Stimulated activated CD8-positive, alpha-beta memory T cell treated with anti-CD3 and anti-CD28 coated beads, Interleukin-12 subunit alpha, Interleukin-12 subunit beta, amount 100 ng/mL, for 4 hours (primary cell): Measurements from ENCODE around the gene ANKRD6.

ENCODE experiments used
- DNase-seq: peaks from one replicate; pipeline ENCODE4 v3.0.0-alpha.2; 2020; ENCODE audit warnings: low read depth

ANKRD6 gene

GRCh38 chr6:89657445-89658158 is 224.7 kb downstream of the ANKRD6 start:
- no peak for DNase-seq

DNA sequence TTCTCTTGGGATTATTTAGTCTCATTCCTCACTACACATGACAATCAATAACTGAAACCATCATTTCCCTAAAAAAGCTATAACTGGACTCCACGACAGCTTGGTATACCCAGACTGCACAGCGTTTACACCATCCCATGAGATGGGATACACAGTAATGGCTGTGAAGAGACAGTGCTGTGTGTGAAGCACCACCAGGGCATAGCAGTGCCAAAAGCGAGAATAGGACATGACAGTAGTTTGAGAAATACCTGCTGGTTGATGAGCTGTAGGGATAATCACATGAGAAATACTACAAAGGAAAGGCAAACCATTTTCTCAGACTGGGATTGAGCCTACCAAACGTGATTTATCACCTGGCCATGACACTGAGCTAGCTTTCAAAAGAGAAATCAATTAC is 228.0 kb downstream of the ANKRD6 start:
- no peak for DNase-seq

DNA sequence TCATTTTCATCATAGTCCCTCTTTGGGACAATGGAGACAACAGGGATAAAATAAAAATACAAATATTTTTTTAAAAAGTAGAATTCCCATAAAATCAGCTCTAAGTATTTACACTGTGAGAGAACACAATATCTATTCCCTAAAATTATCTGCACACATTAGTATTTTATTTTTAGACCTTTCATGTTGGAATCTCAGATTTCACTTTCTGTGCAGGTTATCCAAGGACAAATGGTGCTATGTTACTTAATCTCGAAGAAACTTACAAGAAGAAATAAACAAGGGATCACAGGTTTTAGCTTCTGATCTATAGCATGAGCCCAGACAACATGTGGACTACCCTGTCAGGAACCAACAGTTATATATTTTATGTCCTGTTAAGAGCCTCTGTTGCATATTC is 228.6 kb downstream of the ANKRD6 start:
- no peak for DNase-seq

GRCh38 chr6:89662659-89663223 is 229.8 kb downstream of the ANKRD6 start:
- DNase-seq, result no peak

DNA sequence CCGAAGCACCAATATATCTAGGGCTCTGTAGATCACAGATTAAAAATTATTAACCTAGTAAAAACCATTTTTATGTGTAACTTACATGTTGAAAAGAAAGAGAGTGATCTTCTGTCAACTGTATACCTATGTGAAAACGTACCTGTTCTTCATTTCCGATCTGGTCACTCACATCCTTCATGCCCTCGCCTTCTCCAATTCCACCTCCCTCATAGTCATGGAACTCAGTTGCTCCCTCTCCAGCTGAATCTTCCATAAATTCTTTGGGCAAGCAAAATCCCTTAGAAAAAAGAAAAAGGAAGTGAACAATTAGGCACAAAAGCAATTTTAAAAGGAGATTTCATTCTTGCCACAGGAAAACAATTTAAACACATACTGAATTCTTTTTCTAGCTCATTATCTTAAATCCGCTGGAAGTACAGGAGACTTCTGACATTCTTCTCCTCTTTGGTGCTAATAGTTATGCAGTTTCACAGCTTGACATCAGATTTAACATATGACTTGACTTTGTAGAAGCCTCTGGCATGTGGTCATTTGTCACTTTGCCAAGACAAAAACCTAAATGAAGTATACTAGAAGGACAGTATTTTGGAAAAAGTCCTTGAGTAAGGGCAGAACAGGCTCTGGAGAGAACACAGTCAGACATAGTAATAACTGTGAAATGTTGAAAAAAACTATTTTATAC is 235.1 kb downstream of the ANKRD6 start:
- no peak for DNase-seq

- no peak for DNase-seq
Measured at GRCh38 chr6:89669002-89669401, 236.1 kb downstream of the ANKRD6 start.

- DNase-seq, result no peak
Measured at GRCh38 chr6:89670935-89671565, 238.1 kb downstream of the ANKRD6 start.

DNA sequence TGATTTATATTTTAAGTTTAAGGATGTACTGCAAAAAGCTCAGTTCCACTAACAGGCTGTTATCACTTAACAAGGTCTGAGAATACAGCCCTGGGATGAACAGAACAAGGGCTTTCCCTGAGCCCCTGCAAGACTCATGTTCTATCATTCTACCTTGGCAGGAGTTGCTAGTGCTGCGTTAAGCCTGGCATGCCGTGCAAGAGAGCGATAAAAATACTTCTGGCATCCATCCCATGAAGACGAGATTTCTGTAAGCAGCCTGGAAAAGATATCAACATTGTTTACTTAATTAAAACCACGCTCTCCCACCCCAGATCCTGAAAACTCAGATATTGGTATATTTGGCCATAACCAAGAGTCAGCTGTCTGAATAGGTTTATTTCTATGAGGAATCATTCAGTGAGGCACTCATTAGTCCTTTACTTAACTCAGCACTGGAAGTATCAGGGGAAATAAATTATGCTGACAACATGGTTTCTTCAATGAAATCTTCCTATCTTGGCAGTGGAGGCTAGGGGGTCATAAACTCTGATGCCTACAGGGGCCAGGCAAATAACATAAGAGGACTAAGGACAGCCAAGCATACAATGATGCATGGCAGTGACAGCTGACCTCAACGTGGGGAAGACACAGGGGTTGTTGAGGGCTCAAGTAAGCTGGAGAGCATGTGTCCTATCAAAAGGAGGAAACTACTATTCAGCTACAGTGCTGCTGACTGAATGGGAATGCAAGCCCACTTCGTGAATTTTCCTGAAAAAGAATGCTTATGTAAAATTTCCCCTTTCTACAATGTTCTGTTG is 243.2 kb downstream of the ANKRD6 start:
- DNase-seq, result no peak

GRCh38 chr6:89678531-89678930 is 245.6 kb downstream of the ANKRD6 start:
- no peak for DNase-seq

- DNase-seq, result no peak
Measured at GRCh38 chr6:89679215-89680120, 246.5 kb downstream of the ANKRD6 start.

GRCh38 chr6:89680150-89680549 is 247.2 kb downstream of the ANKRD6 start:
- DNase-seq, result no peak

GRCh38 chr6:89680551-89680950 is 247.6 kb downstream of the ANKRD6 start:
- no peak for DNase-seq

DNA sequence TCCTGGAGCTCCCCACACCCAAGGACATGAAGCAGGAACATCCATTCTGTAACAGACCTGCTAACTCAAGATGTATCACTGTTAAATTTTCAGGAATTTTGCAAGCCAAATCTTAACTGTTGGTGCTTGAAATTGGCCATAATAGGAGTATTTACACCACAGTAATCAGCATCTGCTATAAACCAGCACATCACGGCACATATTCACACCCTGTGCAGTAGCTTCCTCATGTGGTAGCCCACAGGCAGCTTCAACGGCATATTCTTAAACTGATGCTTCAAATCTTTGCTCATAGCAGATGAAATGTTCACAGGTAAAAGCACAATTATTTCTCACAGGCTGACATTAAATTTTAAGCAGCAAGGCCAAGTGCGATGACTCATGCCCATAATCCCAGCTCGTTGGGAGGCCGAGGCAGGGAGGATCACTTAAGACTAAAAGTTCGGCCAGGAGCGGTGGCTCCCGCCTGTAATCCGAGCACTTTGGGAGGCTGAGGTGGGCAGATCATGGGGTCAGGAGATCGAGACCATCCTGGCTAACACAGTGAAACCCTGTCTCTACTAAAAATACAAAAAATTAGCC is 249.1 kb downstream of the ANKRD6 start:
- no peak for DNase-seq

GRCh38 chr6:89682991-89683390 is 250.0 kb downstream of the ANKRD6 start:
- no peak for DNase-seq
